HG03354 (cell line): ENCODE results near the gene TENM4.
"Not testable (repeated sequence)": the region's sequence is repeated elsewhere in the genome, so short reads cannot be mapped to it uniquely, and the experiment has no call there.

Experiments
- ATAC-seq: cut with Tn5 transposase; IDR thresholded peaks from one replicate; pipeline ENCODE4 v1.9.1; 2021; ENCODE audit warnings: mild to moderate bottlenecking; ENCODE audit not compliant: unreplicated experiment, poor library complexity, severe bottlenecking

The TENM4 gene

GRCh38 chr11:78828676-78829075 is 612.2 kb downstream of the TENM4 start:
- no peak for ATAC-seq

- not testable (repeated sequence) for ATAC-seq
Measured at GRCh38 chr11:78827291-78827690, 613.5 kb downstream of the TENM4 start.

GRCh38 chr11:78825591-78826020 is 615.2 kb downstream of the TENM4 start:
- no peak for ATAC-seq

- ATAC-seq: no peak
Measured at GRCh38 chr11:78823588-78823987, 617.2 kb downstream of the TENM4 start.

GRCh38 chr11:78822931-78823423 is 617.9 kb downstream of the TENM4 start:
- no peak for ATAC-seq

- ATAC-seq: no peak
Measured at GRCh38 chr11:78821371-78822306, 619.2 kb downstream of the TENM4 start.

- ATAC-seq: no peak
Measured at GRCh38 chr11:78820741-78821140, 620.1 kb downstream of the TENM4 start.

- no peak for ATAC-seq
Measured at GRCh38 chr11:78818201-78818600, 622.6 kb downstream of the TENM4 start.

DNA sequence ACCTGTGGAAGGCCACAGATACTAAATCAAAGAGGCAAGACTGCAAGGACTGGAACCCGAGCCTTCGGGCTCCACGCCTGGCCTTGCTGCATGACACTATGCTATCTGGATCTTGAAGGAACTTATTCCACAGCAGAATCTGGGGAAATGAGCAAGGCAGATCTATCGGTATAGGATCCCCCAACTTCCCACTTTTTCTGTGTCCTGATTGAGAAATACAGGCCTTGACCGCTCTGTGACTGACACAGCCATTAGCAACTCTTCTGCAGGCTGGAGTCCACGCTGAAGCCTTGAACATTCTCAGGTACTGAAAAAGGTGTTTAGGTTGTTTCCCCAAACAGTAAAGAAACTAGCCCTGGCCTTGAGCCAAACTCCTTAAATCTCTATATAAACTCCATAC is 625.0 kb downstream of the TENM4 start:
- no peak for ATAC-seq

- no peak for ATAC-seq
Measured at GRCh38 chr11:78812513-78813293, 628.1 kb downstream of the TENM4 start.

DNA sequence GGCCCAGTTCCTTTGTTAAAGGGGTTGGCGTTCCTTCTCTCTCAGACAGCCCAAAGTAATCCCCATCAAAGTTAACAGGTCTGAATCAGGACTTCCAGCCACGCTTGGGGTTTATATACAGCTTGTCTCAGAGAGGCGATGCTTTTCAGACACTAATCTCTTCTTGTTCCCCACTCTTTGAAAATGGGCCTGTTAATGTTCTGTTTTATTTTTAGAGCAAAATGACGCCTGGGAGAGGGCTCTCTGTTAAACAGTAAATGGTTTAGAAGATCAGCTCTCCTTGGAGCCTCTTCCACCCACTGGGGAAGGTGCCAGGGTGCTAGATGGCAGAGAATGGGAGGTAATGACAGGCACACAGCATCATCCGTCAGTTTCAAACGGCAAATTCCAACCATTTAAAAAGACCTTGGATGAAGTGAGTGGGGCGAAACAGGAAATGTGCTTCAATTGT is 630.2 kb downstream of the TENM4 start:
- ATAC-seq: no peak

DNA sequence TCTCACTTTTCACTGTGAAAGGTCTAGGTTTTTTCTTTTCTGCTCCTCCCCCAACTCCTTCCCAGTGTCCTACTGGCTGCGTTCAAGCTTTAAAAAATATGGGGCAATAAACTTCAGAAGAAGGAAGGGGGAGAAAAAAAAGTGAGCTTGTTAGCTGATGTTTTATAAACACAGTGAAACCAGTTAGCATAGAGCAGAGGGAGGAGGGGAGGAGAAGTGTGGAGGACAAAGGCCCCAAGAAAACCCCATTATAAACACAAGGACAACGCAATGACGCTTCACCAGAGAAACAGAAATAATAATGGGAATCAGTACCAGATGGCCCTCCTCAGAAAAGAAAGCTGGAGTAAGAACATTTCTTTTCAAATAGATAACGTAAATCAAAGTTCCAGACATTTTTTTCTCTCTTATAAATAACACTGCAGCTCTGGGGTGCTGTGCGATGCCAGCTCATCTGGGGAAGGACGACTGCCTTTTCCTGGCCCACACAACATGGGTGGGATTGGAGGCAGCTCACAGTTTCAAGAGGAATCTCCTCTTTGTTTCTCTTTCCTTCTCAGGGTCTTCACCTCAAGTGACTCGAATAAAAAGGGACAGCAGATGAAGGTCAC is 630.8 kb downstream of the TENM4 start:
- ATAC-seq: no peak

DNA sequence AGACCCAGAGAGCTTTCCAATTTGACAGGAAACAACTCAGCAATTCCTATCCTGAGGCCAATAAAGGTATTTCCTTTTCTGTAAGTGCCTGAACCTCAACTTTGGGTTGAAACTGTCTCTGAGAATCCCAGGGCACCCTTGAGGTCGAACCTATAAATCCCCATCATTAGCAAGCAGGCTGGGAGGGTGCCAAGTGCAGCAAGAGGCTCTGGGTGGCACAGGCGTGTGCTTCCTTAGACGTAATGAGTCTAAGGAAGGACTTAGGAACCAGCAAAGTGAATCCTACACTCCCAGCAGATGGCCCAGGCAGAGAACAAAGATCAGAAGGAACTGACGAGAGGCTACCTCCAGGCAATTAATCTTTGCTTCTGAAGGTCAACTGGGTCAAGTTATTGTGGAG is 631.9 kb downstream of the TENM4 start:
- no peak for ATAC-seq

- no peak for ATAC-seq
Measured at GRCh38 chr11:78807351-78807750, 633.5 kb downstream of the TENM4 start.

DNA sequence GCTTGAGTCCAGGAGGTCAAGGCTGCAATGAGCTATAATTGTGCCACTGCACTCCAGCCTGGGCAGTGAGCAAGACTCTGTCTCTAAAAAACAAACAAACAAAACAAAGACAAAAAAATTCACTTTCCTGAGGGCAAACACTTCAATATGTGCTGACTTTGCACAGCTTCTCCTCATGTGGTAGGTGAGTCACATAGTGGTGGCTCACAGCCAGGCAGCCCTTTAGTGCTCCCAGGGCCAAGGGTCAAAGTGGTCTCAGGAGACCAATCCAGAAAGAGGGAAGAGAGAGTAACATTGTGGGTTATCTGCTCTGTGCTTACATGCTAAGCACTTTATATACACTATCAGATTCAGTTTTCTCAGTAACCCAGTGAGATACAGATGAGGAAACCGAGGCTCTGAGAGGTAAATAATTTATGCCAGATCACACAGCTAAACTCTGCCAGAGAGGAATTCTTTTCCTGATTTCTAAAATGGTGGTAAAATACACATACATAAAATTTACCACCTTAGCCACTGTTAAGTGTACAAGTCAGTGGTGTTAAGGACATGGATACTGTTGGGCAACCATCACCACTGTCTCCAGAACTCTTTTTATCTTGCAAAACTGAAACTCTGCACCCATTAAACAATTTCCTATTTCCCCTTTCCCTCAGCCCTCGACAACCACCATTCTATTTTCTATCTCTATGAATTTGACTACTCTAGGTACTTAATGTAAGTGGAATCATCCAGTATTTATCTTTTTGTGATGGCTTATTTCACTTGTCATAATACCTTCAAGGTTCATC is 634.4 kb downstream of the TENM4 start:
- no peak for ATAC-seq

GRCh38 chr11:78804991-78805390 is 635.8 kb downstream of the TENM4 start:
- ATAC-seq: no peak

DNA sequence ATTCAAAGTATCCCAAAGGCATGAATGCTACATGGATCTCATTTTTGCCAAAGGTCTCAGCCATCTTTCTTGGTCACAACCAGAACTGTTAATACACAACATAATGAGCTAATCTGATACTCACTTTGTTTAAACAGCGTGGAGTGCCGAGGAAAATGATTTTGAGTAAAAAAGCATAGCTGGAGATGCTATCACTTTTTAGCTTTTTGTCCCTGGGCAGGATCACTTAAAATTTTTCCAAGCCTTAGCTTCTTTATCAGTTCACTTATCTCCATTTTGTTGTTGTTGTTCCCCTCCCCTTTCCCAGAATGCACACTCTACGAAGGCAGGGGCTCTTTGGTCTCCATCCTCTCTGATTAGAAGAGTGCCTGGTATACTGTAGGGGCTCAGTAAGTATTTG is 636.8 kb downstream of the TENM4 start:
- no peak for ATAC-seq

GRCh38 chr11:78802058-78802761 is 638.6 kb downstream of the TENM4 start:
- ATAC-seq: no peak
